Osteoblast (primary cell): ENCODE data around the gene CAPN15. TPM values are rescaled to one million over a fixed set of nuclear protein-coding genes. Genes with fewer than 3 reads are reported as not detected.
"Not testable (repeated sequence)": the region's sequence is repeated elsewhere in the genome, so short reads cannot be mapped to it uniquely, and the experiment has no call there.

Experiments used
- DNase-seq: peaks from one replicate; pipeline ENCODE4 v3.0.0; 2011; ENCODE audit warnings: low spot score, mixed read lengths; ENCODE audit not compliant: insufficient read length; ENCODE audit errors: missing footprints
- H2AFZ ChIP-seq: 2 replicates; pipeline ENCODE4 v1.6.0; 2011; ENCODE audit warnings: mild to moderate bottlenecking, low read length
- H3K27ac ChIP-seq: 2 replicates; pipeline ENCODE4 v1.5.1; 2011; ENCODE audit warnings: mild to moderate bottlenecking, low read depth, low read length, moderate library complexity
- H3K27me3 ChIP-seq: 2 replicates; pipeline ENCODE4 v1.6.0; 2012; ENCODE audit warnings: mild to moderate bottlenecking, control low read depth, inconsistent platforms, low read length, moderate library complexity; ENCODE audit not compliant: insufficient read depth
- H3K36me3 ChIP-seq: 2 replicates; pipeline ENCODE4 v1.5.1; 2011; ENCODE audit warnings: mild to moderate bottlenecking, low read length, control low read depth, moderate library complexity; ENCODE audit not compliant: insufficient read depth
- H3K4me1 ChIP-seq: 2 replicates; pipeline ENCODE4 v1.5.1; 2011; ENCODE audit warnings: mild to moderate bottlenecking, low read length, control low read depth, moderate library complexity; ENCODE audit not compliant: insufficient read depth
- H3K4me2 ChIP-seq: 2 replicates; pipeline ENCODE4 v1.6.0; 2011; ENCODE audit warnings: mild to moderate bottlenecking, low read length; ENCODE audit not compliant: insufficient read depth
- H3K4me3 ChIP-seq: fragments of 200-600 bp; sonication (generic); 3 replicates; pipeline ENCODE4 v1.5.1; 2012; ENCODE audit warnings: mild to moderate bottlenecking, low read length, inconsistent platforms; ENCODE audit not compliant: insufficient read depth
- H3K79me2 ChIP-seq: 2 replicates; pipeline ENCODE4 v1.6.0; 2012; ENCODE audit warnings: mild to moderate bottlenecking, low read length, control low read depth, inconsistent platforms; ENCODE audit not compliant: insufficient read depth
- H3K9me3 ChIP-seq: 2 replicates; pipeline ENCODE4 v1.5.1; 2011; ENCODE audit warnings: low read depth, low read length, control low read depth
- H4K20me1 ChIP-seq: 2 replicates; pipeline ENCODE4 v1.6.0; 2012; ENCODE audit warnings: mild to moderate bottlenecking, low read length, control low read depth; ENCODE audit not compliant: insufficient read depth
- CTCF ChIP-seq: IDR thresholded peaks from 2 replicates; pipeline ENCODE4 v1.5.1; 2011; ENCODE audit warnings: mild to moderate bottlenecking, low read depth, low read length, moderate library complexity; ENCODE audit errors: extremely low read depth
- total RNA-seq: library from RNA; depleted of rRNA; stranded (reverse); fragments of >200 nt; gene quantifications from 2 replicates; pipeline ENCODE4 v1.2.3, GENCODE V29; 2012

CAPN15 gene
- total RNA-seq, 1 donor, result 27.1 TPM

- Histone ChIP-seq H3K4me3 (no peak overlapping the region), H3K27me3 (no peaks in the 10 kb centered on the region), H3K9me3 (no peaks in the 10 kb centered on the region), H3K36me3 (peaks cover 25% of the 10 kb centered on the region), H3K4me1 (no peaks in the 10 kb centered on the region), H3K79me2 (no peaks in the 10 kb centered on the region), H3K4me2 (no peak overlapping the region), H4K20me1 (no peaks in the 10 kb centered on the region), H3K27ac (no peak overlapping the region), H2AFZ (no peak overlapping the region)
- DNase-seq, result peak; percentile 71
- no peak for TF ChIP-seq CTCF
Observed at GRCh38 chr16:489606-490005, 37.9 kb upstream of the CAPN15 start.

GRCh38 chr16:490768-491167 lies 36.7 kb upstream of the CAPN15 start:
- Histone ChIP-seq H3K79me2 (no peaks in the 10 kb centered on the region), H3K4me1 (no peaks in the 10 kb centered on the region), H3K27ac (no peak overlapping the region), H3K4me2 (no peak overlapping the region), H4K20me1 (no peaks in the 10 kb centered on the region), H3K36me3 (peaks cover 25% of the 10 kb centered on the region), H3K9me3 (no peaks in the 10 kb centered on the region), H2AFZ (no peak overlapping the region), H3K4me3 (no peak overlapping the region), H3K27me3 (no peaks in the 10 kb centered on the region)
- TF ChIP-seq CTCF, result no peak
- peak; percentile 35 for DNase-seq

- no peak overlapping the region for H3K4me2 ChIP-seq
- no peak for TF ChIP-seq CTCF
Observed at GRCh38 chr16:491220-491919, 36.1 kb upstream of the CAPN15 start.

GRCh38 chr16:492211-492875 lies 35.2 kb upstream of the CAPN15 start:
- Histone ChIP-seq H3K4me2 (no peak overlapping the region), H3K27me3 (no peaks in the 10 kb centered on the region), H3K9me3 (no peaks in the 10 kb centered on the region), H2AFZ (no peak overlapping the region), H3K79me2 (no peaks in the 10 kb centered on the region), H3K27ac (no peak overlapping the region), H4K20me1 (no peaks in the 10 kb centered on the region), H3K4me3 (no peak overlapping the region), H3K4me1 (no peaks in the 10 kb centered on the region), H3K36me3 (peaks cover 25% of the 10 kb centered on the region)
- TF ChIP-seq CTCF, result no peak
- peak; percentile 53 for DNase-seq

More at GRCh38 chr16:491220-491919, 36.1 kb upstream of the CAPN15 start:
- H3K36me3 ChIP-seq, result peaks cover 25% of the 10 kb centered on the region
- H4K20me1 ChIP-seq, result no peaks in the 10 kb centered on the region
- no peak overlapping the region for H2AFZ ChIP-seq
- no peak overlapping the region for H3K27ac ChIP-seq
- no peaks in the 10 kb centered on the region for H3K9me3 ChIP-seq
- H3K27me3 ChIP-seq, result no peaks in the 10 kb centered on the region
- H3K79me2 ChIP-seq, result no peaks in the 10 kb centered on the region
- H3K4me1 ChIP-seq, result no peaks in the 10 kb centered on the region
- DNase-seq, result peak; percentile 21
- no peak overlapping the region for H3K4me3 ChIP-seq

GRCh38 chr16:494676-495075 lies 32.8 kb upstream of the CAPN15 start:
- H3K9me3 ChIP-seq, H2AFZ ChIP-seq, H3K27me3 ChIP-seq, DNase-seq, H4K20me1 ChIP-seq, H3K27ac ChIP-seq, H3K4me1 ChIP-seq, H3K4me3 ChIP-seq, H3K4me2 ChIP-seq, H3K79me2 ChIP-seq: not testable (repeated sequence)
- H3K36me3 ChIP-seq, result peaks cover 26% of the 10 kb centered on the region
